Measurements from ENCODE around the gene GRIK4.
A peak's percentile ranks its signal among the peaks of the same experiment; 100 is the strongest.

Gene GRIK4

GRCh38 chr11:120819437-120820365 is 308.2 kb downstream of the GRIK4 start:
- no peak for DNase-seq

DNA sequence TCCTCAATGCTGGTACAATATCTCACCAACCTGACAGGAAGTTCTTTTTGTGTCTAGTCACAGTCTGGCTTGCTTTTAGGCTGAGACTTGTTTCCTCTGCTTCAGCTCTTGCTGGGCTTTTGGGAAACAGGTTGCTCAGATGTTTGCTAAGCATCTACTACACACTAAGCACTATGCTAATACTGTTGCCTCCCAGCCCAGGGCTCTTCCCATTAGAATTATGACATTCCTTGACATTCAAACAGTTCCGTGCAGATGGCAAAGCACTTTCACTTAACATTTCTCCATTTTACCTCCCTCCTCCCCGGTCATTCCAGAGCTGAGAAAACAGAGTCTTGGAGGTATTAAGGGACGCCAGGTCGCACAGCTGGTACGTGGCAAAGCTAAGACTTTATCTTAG is 311.6 kb downstream of the GRIK4 start:
- DNase-seq = no peak

- no peak for DNase-seq
Measured at GRCh38 chr11:120824242-120824641, 312.7 kb downstream of the GRIK4 start.

GRCh38 chr11:120827198-120827597 is 315.6 kb downstream of the GRIK4 start:
- DNase-seq = no peak

DNA sequence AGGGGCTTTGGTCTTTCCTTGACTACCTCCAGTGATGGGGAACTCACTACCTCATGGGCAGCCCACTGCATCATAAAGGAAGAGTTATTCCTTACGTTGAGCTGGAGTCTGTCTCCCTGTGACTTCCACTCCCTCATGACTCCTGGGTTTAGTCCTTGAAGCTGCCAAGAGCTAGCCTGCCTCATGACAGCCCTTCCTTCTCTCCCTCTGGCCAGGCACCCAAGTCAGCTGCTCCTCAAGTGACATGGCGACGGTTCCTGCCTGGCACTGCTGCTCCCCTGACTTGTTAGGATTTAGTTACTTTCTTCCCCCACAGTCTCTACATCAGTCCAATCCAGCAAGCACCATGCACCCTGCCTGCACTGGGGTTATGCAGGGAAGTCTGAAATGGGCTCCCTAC is 316.3 kb downstream of the GRIK4 start:
- DNase-seq = no peak

- no peak for DNase-seq
Measured at GRCh38 chr11:120828847-120829246, 317.3 kb downstream of the GRIK4 start.

GRCh38 chr11:120830085-120830620 is 318.6 kb downstream of the GRIK4 start:
- DNase-seq = no peak

DNA sequence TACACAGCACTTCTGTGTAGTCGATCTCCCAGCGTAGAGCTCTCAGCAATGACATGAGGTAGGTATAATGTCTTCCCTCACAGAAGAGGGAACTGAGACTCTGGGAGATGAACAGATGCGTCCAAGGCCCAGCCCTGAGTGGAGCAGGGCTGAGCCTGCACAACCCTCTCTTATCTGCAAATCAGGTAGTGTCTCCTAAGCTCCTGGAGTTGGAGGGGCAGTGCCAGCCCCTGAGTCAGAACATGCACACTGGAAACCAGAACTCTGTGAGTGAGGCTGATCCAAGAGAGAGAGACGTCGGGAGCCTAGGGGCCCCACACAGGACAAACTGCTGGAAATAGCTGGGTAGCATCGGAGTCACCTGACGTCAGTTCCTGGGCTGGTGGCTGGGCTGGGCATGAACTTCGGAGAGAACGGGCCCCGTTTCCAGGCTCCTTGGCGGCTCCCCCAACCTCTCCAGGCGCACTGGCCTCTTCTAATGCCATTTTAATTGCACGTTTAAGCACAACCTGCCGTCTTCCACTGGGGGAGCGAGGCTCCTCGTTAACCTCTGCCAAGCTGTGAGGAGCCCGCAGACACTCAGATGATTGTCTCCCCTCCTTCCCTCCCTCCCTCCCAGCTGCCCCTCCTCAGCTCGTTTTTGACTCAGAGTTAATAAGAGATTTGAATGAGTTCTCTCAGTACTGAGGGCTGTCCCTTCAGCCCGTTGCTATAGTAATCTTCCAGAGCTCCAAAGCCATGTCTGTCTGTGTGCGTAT is 321.1 kb downstream of the GRIK4 start:
- DNase-seq = no peak

DNA sequence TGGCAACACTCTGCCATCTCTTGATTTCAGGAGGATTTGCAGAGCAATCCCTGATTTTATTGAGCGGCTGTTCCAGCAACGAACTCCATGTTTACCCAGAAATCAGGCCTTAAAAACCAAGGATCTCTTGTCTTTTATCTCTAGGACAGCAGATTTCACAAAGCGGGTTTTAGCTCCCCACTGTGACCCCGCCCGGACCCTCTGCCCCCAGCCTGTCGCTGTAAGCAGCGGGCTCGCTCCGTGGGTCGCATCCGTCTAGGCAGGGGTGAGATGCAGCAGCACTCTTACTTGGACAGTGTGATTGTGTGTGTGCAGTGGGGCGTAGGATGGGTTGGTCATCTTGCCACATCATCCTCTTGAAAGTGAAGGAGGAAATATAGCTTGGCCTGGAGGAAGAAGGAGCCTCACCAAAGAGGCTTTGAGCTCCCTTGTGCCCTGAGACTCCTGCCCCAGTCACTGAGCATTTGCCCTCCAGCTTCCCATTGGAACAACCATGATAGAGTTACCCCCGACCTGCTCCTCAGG is 323.2 kb downstream of the GRIK4 start:
- no peak for DNase-seq

DNA sequence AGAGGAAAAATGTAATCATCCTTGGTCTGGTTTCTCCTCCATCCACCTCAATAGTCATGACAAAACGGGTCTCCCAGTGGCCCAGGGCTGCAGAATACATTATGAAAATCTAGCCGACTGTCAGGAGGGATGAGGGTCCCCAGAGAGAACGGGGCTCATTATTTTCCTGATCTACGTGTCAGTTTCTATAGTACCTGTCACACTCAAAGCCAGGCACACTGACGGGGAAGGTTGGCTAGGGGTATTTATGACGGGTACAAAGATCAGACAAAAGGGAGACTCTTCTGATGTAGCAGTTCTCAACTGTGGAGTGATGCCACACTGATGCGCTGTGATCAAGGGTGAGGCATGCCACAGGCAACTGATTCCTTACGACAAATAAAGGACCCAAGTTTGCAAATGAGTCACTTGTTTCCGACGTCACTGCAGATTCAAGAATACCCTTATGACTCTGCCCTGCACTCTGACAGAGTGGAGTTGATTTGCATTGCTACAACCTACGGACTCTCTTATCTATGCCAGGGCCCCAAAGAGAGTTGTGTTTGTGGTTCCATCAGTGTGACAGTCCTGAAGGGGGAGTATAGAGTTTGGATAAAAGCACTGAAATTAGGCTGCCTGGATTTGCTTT is 324.2 kb downstream of the GRIK4 start:
- no peak for DNase-seq

DNA sequence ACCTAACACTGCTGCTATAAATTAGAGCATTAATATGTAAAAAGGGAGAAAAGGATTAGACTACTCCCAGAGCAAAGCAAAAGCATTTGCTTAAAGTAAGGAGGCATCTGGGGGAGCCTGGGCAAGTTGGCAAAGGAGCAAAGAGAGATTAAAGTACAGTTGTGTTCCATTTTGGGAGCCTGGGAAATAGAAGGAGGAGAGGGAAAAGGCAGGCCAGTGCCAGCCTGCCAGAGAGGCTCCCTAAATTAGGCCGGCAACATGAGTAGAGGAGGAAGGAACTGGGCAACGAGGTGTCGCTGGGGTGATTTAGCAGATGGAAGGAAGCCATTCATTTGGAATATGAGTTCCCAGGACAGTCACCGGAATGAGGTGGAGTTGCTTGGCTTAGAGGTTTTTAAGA is 326.1 kb downstream of the GRIK4 start:
- DNase-seq = no peak

DNA sequence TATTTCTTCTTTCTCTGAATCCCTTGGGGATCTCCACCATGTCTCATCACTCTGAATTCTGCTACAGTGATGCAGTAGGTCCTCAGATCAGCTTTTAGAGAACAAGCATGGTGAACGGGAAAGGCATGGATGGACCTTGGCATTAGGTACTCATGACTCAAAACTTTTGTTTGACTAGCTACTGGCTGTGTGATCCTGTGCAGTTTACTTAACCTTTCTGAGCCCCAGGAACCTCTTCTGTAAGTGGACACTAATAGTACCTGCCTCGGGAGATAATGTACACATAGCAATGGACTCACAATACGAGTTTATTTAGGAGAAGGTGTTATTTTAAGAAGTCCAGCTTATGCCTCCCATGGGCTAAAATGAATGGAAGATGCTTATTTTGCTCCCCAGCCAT is 327.7 kb downstream of the GRIK4 start:
- no peak for DNase-seq

DNA sequence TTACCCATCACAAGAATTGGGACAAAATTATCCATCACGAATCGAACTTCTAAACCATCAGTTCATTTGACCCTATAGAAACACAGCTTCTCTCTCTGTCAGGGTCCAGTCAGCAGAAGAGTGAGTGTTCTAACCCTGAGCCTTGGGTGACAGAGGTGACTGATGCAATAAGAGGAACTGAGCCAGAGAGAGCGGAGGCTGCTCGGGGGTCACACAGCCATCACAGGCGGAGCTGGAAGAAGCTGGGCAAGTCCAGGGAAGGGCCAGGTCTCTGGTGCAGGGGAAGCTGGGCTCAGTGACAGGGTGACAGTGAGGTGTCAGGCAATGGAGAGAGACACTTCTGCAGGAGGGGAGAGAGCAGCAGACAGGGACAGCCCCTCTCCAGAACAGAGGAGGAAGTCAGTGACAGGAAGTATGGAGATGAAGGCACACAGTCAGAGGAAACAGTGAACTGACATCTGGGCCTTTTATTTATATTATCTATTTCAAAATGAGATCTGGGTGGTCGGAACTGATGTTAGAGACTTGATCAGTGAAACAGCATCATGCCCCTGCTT is 328.4 kb downstream of the GRIK4 start:
- DNase-seq = peak in 1 of 2 donors; percentile 10

DNA sequence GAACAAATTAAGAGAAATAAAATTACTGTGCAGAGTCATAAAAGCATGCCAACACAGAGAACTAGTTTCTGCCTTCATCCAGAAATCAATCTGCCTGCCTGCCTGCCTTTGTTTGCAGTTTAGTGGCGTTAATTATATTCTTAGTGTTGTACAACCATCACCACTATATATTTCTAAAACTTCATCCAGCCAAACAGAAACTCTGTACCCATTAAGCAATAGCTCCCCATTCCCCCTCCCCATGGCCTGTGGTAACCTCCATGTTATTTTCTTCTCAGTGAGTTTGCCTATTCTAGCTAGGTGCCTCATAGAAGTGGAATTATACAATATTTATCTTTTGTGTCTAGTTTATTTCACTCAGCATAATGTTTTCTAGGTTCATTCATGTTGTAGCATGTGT is 329.1 kb downstream of the GRIK4 start:
- DNase-seq = no peak

DNA sequence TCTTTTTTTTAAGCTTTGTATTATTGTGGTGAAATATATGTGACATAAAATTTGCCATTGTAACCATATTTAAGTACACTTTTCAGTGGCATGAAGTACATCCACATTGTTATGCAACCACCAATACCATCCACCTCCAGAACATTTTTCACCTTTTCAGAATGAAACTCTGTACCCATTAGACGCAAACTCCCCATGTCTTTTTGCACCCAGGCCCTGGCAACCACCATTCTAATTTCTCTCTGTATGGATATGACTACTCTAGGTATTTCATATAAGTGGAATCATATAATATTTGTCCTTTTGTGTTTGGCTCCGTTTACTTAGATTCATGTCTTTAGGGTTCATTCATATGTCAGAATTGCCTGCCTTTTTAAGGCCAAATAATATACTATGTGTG is 329.5 kb downstream of the GRIK4 start:
- no peak for DNase-seq

GRCh38 chr11:120842195-120842594 is 330.6 kb downstream of the GRIK4 start:
- DNase-seq = no peak

DNA sequence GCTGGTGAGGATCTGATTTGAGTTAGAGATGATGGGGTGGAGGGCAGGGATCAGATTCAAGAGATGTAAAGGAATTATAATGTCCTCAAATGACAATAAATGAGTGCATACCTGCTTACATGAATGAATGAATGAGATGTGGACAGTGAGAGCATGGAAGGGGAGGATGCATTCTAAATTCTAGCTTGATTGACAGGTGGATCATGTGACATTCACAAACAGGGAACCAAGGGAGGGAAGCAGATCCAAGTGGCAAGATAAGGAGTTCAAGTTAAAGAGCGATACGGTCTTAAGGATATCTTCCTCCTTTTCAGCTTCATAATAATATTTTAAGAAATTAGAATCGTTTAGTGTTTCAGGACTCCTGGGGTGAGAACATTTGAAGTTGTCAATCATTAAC is 341.9 kb downstream of the GRIK4 start:
- DNase-seq = no peak

DNA sequence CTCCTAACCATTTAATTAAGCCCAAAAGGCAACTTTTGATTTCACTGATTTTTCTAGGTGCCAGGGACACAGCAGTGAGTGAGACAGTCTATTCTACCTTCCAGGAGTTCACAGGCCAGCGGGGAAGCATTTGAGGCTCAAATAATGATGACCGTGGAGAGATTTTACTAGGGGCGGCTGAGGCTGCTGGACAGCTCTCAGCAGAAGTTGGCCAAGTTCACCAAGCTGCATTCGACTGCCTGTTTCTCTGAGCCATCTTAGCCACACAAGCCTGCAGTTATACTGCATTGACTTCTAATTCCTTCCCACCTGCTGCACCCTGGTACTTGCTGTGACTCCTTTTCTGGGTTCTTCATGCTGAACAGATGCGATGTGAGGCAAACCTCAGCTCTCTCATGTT is 343.4 kb downstream of the GRIK4 start:
- DNase-seq = no peak

DNA sequence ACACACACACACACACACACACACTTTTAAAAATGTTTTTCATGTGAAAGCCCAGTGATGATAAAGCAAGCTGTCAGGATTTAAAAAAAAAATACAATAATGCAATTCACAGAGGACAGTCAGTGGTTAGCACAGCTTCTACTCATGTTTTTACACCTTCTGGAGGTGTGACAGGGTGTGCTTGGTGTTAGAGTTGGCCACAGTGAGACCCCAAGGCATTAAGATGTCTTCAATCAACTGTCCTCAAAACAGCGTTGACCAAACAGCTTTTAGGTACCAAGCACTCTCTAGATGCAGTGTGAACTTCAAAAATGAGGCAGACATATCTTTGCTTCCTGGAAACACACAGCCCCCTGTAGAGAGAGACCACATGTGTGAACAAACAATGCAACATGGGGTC is 346.0 kb downstream of the GRIK4 start:
- DNase-seq = no peak

DNA sequence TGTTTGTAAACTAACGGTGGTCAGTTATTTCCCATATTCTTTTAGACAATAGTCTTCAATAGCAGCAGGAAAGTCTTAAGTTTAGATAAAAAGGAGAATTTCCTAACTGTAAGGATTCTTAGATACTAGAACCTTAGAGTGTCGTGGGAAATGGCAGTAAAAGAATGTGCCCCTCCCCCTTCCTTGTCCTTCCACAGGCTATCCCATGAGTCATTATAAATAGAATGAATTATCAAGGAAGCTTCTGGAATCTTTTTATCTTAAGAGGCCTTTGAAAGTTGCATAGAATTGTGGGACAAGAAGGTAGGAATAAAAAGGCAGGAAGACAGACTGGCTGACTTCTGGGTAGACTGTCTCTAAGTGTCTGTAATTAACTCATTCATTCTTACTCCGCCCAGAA is 347.2 kb downstream of the GRIK4 start:
- DNase-seq = no peak

- DNase-seq = no peak
Measured at GRCh38 chr11:120859552-120860295, 348.2 kb downstream of the GRIK4 start.

DNA sequence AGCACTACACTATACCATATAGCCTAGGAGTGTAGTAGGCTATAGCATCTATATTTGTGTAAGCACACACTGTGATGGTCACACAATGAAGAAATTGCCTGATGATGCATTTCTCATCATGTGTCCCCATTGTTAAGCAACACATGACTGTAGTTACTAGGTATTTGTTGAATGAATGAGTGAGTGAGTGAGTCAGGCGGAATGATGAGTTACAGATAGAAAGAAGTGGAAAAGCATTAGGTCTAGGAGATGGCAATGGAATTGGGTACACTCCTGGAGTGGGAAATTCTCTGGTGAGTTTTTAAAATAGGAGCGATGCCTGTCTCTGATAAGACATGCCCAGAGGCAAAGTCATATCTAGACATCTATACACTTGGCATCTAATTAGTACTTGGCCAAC is 351.8 kb downstream of the GRIK4 start:
- DNase-seq = no peak

All from bone marrow (tissue), 2 donors.